ENCODE measurements around the gene FUS.
"Not testable (repeated sequence)": the region's sequence is repeated elsewhere in the genome, so short reads cannot be mapped to it uniquely, and the experiment has no call there.

FUS gene

DNA sequence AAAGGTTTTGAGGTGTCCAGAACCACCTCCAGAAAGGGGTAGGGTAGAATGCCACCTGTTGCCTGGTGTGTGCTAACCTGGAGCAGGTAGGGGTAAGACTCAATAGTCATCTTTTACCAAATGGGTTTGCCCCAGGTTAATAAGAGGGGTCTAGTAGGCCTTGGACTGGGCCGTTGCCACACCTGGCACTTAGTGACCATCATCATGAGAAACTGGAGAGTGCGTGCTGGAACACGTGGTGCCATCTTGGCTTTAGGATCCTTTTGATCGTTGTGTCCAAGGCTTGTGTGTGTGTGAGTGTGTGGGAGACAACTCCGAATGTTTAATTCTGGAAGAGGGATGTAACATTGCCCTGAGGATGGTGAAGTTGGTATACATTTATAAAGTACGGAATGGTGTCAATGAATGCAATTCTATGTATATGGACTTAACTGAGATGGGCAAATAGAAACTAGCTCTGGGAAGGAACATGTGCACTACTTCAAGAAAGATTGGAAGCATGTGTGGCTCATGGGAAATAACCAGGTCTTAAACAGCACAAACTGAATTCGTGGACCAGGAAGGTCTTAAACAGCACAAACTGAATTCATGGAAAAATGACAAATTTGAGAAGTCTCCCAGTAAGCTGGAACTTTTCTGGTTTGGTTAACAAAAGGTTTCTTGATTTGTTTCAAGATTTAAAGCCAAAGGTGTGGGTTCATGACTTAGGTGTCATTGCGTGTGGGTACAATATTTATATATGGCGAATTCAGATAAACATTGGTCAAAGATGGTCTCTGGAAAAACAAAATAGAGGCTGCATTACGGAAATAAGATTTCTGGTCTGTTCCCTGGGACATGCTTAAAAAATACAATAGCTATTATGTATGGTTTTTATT, 7.2 kb downstream of the FUS start:
- no peak for DNase-seq (ENCODE audit: low read depth)

DNA sequence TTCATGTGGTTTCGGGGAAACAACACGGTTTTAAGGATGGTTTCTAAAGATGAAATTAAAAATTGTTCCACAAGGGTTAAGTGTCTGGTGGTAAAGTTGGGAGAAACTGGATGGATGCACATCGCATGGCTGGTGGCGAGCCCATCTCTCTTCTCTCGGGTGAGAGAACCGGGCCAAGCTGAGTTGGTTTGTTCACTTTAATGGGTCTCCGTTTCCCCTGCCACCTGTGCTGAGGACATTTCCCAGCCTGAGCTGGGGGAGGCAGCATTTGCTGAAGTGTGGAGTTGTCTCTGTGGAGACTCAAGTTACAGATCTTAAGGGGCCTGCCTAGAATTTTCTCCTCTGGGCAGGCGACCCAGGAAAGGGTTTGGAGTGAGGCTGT, 7.9 kb downstream of the FUS start:
- DNase-seq (ENCODE audit: low read depth): no peak

DNA sequence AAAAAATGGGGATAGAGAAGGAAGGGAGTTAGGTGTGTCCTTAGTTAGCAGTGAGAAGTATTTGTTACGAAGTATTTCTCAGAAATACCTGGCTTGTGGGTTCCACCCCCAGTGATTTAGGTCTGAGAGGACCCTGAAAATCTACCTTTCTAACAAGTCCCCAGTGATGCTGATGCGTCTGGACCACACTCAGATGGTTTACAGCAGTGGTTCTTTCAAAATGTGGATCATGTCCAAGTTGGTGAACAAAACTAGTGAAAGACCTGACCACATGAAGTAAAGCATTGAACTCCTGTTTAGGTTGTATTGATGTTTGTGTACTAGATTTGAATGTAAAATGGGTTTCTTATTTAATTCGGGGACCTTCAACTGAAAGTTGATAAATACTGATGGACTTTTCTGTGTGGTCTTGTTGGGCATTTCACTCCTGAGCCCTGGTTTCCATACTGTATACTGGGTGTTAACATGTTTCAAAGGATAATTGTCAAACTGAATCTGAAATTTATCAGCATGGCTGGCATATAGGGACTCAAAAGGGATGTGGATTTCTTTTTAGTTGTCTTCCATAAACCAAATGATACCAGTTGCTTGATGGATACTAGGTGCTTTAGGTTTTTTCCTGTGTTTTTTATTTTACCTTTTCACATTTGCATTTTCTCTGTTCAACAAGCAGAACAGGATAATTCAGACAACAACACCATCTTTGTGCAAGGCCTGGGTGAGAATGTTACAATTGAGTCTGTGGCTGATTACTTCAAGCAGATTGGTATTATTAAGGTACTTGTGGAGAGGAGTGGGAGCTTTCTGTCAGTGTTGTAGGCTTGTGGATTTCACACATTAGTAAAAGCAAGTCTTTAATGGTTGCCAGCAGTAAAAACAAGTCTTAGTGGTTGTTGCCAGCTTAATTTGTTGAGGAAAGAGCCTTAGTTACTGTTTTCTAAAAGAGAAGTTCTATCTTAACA, 8.8 kb downstream of the FUS start:
- no peak for DNase-seq (ENCODE audit: low read depth)

DNA sequence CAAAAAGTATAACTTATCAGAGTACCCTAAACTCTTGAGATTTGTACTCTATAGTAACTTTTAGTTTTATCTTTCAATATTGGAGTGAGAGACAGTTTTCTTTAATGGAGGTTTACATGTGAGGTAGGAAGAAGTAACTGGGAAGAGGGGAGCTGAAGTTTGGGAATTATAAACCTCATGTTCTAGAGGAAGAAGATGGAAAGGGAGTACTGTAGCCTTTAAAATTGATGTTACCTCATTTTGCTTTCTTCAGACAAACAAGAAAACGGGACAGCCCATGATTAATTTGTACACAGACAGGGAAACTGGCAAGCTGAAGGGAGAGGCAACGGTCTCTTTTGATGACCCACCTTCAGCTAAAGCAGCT, 9.5 kb downstream of the FUS start:
- DNase-seq (ENCODE audit: low read depth): no peak

DNA sequence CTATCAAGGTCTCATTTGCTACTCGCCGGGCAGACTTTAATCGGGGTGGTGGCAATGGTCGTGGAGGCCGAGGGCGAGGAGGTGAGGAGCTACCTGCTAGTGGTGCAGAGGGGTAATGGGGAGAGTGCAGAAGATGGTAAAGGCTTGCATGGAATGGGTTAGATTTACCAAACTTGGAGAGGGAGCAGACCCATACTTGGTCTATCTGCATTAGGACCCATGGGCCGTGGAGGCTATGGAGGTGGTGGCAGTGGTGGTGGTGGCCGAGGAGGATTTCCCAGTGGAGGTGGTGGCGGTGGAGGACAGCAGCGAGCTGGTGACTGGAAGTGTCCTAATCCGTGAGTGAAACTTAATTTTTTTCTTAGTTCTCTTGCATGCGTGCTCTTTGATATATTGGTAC, 10.1 kb downstream of the FUS start:
- DNase-seq (ENCODE audit: low read depth): no peak

DNA sequence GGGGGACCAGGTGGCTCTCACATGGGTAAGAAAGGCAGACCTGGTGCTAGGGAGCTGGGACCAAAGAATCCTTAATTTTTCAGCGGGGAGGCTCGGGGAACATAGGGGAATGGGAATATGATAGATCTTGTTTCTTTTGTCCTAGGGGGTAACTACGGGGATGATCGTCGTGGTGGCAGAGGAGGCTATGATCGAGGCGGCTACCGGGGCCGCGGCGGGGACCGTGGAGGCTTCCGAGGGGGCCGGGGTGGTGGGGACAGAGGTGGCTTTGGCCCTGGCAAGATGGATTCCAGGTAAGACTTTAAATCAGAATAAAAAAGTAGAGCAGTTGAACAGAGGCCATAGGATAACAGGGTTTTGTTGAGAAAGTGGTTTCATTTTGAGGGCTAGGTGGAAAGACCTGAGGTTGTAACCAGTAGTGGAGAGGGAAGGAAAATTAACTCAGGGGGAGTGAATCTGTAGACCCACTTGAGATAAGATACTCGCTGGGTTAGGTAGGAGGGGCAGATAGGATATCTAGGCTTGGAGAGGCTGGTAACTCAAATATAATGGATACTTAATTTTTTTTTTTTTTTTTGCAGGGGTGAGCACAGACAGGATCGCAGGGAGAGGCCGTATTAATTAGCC, 11.0 kb downstream of the FUS start:
- DNase-seq (ENCODE audit: low read depth): no peak

DNA sequence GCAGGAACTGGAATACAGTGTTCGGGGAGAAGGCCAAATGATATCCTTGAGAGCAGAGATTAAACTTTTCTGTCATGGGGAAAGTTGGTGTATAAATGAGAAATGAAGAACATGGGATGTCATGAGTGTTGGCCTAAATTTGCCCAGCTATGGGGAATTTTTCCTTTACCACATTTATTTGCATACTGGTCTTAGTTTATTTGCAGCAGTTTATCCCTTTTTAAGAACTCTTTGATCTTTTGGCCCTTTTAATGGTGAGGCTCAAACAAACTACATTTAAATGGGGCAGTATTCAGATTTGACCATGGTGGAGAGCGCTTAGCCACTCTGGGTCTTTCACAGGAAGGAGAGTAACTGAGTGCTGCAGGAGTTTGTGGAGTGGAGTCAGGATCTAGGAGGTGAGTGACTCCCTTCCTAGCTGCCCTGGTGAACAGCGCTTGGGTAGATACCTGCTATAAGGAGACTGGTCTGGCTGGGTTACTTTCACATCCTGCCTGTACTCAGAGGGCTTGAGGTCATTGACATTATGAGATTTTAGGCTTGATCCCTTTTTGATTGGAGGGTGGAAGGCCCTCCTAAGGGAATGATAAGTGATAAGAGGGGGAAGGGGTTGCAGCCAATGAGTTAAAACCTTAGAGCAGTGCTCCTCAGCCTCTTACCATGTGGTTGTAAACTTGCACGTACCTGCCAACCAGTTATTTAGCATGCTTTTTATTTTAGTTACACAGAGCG, 11.9 kb downstream of the FUS start:
- DNase-seq (ENCODE audit: low read depth): no peak

DNA sequence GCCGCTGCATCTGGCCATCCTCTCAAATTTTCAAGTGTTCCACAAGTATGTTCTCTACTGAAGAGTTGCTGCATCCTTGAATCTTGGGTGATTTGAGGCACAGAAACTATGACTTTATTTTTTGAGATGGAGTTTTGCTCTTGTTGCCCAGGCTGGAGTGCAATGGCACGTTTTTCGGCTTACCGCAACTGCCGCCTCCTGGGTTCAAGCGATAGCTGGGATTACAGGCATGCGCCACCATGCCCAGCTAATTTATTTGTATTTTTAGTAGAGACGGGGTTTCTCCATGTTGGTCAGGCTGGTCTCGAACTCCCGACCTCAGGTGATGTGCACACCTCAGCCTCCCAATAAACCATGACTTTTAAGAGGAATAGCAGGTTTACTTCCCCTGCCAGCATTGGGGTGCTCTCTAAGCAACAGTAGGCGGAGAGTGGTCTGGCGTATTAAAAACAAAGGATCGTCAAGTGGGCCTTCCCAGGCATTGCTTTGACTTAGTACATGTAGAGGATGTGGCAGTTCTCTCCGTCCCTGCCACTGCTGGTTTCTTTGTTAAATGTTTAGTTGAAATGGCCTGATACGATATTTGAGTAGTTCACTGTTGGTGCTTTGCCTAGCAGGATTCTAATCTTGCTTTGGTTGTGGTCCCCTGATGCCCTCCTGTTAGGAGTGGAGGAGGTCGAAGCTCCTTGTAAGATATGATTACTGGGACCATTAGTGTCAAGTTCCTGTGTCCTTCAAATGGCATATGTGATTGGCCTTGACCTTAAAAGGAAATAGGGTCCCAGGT, 13.1 kb downstream of the FUS start:
- DNase-seq (ENCODE audit: low read depth): no peak

DNA sequence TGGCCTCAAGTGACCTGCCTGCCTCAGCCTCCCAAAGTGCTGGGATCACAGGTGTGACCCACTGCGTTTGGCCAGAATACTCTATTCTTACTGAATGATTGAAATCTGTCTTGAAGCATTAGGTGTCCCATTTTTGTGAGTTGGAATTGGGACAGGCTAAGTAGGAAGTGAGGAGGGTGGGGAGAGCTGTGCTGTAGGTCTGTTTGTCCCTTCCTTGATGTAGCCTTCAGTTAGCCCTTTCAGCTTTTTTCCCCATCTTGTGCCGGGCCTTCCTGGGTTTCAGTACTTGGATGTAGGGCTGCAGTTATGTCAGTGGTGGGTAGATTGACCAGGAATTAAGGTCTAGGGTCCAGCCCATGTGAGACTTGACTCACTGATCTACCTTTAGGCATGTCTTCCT, 13.9 kb downstream of the FUS start:
- DNase-seq (ENCODE audit: low read depth): no peak

DNA sequence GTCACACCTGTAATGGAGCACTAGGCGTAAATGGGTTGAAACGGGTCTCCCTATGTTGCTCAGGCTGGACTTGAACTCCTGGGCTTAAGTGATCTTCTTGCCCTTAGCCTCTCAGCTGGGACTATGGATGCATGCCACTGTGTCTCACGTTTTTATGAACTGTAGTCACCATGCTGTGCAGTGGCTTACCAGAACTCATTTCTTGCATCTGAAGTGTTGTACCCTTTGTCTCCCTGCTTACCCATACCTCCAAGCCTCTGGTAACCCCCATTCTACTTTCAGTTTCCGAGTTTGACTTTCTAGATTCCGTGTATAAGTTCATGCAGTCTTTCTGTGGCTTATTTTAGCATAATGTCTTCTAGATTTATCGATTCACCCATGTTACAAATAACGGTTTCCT, 15.0 kb downstream of the FUS start:
- DNase-seq (ENCODE audit: low read depth): no peak

DNA sequence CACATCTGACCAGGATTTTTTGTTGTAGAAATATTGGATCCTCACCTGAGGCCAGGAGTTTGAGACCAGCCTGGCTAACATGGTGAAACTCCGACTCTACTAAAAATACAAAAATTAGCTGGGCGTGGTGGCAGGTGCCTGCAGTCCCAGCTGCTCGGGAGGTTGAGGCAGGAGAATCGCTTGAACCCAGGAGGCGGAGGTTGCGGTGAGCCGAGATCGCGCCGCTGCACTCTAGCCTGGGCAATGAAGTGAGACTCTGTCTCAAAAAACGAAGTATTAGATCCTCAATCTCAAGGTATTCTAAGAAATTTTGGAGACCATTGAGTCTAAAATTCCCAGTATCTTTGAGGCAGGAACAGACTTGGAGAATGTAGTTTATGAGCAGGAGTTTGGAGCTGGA, 15.9 kb downstream of the FUS start:
- DNase-seq (ENCODE audit: low read depth): not testable (repeated sequence)

DNA sequence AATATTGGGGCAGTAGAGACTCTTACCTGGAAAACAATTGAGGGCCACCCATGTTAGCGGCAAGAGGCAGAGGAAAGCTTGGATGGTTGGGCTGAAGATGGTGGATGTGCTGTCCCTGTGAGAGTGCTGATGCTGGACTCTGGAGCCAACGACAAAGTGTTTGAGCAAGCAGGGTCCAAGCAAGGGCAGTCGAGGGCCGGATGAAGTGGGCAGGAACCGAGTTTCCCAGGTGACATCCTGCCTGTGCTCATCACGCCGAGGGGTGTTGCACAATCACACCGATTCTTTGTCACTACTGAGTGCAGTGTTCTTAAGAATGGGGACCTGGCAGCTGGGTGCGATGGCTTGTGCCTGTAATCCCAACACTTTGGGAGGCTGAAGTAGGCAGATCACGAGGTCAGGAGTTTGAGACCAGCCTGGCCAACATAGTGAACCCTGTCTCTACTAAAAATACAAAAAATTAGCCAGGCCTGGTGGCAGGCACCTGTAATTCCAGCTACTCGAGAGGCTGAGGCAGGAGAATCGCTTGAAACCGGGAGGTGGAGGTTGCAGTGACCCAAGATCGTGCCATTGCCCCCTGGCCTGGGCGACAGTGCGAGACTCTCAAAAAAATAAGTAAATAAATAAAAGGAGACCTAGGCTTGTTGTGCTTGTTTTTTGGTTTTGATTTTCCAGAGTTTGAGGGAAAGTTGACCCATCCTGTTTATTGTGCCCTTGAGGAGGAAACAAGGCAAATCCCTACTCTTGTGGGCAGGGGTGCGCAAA, 16.6 kb downstream of the FUS start:
- no peak for DNase-seq (ENCODE audit: low read depth)

DNA sequence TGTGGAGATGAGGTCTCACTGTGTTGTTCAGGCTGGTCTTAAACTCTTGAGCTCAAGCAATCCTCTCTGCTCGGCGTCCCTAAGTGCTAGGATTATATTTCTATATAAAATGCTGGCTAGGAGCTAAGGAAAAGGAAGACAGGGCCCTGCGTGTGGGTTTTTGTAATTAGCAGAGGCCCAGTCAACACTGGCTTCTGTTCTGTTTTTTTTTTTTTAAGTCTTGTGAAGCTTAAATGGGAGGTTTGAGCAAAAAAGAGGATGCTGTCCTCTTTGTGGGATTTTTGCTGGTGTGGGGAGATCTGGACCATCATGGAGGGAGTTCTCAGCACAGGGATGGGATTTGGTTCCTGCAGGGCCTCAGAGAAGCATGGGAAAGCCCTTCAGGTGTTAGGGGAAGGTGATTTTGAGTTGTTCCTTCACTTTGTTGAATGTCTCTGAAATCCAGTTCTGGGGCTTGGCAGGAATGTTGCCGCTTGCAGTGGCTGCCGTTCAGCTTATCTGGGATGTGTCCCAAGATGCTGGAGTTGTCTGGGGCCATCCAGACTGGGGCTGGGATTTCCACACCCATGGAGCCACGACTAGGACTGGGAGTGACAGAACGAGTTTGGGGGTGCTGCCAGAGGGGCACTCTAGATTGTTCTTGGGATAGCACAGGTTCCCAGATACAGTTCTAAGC, 18.4 kb downstream of the FUS start:
- DNase-seq (ENCODE audit: low read depth): no peak

DNA sequence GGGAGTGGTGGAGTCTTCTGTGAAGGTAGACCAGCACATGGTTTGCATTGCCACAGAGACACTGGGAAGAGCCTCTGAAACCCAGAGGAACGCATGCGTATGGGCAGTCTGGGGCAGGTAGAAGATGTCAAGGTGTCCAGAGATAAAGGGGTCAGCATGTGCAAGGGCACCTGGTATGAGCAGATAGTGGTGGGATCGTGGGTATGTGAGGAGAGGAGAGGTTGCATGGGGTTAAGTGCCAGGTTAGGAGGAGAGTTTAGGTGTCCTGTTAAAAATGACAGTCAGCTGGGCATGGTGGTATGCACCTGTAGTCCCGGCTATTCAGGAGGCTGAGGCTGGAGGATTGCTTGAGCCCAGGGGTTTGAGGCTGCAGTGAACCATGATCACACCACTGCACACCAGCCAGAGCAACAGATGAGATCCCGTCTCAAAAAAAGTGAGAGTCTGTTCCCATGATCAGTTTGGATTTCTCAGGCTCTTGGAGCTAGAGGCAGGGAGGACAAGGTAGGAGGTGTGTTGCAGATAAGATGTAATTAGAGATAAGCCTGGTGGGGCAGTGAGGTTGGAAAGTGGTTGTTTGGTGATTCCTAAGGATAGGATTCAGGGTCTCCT, 19.6 kb downstream of the FUS start:
- DNase-seq (ENCODE audit: low read depth): no peak

DNA sequence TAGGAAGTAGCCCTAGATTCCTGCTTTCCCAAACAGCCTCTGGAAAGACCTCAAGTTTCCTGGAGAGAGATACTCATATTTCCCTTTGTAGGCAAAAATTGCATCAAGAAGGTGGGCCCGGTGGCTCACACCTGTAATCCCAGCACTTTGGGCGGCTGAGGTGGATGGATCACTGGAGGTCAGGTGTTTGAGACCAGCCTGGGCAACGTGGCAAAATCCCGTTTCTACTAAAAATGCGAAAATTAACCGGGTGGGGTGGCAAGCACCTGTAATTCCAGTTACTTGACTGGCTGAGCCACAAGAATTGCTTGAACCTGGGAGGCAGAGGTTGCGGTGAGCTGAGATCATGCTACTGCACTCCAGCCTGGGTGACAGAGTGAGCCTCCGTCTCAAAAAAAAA, 20.2 kb downstream of the FUS start:
- DNase-seq (ENCODE audit: low read depth): not testable (repeated sequence)

DNA sequence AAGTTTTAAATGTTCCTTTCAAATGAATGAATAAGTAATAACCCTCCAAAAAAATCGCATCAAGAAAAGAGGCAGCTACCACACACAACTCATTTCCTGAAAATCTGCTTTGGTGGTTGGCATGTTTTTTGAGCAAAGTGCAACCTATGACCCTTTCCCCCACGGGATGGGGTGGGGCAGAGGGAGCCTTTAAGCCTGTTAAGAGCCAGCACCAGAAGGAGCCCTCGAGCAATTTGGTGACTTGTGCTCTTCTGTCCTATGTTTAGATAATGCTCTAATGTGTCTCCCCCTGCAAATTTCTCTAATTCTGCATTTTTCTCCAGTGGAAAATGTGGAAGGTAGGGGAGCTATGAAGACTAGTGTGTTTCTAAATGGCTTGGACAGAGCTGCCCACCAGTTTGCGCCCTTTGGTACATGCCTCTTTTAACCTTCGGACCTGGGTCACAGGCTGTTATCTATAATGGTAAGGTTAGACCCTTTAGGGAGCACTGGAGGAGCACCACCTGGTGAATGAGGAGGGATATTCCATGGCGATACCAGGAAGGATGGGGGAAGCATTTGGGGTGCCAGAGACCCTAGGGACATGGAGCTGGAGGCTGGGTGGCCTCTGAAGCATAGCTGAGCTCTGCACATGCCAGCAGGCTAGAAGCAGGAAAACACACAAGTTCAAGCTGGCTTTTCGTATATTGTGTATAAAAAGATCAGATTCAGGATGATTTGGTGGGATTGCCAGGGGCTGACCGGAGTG, 21.1 kb downstream of the FUS start:
- DNase-seq (ENCODE audit: low read depth): peak; percentile 14

DNA sequence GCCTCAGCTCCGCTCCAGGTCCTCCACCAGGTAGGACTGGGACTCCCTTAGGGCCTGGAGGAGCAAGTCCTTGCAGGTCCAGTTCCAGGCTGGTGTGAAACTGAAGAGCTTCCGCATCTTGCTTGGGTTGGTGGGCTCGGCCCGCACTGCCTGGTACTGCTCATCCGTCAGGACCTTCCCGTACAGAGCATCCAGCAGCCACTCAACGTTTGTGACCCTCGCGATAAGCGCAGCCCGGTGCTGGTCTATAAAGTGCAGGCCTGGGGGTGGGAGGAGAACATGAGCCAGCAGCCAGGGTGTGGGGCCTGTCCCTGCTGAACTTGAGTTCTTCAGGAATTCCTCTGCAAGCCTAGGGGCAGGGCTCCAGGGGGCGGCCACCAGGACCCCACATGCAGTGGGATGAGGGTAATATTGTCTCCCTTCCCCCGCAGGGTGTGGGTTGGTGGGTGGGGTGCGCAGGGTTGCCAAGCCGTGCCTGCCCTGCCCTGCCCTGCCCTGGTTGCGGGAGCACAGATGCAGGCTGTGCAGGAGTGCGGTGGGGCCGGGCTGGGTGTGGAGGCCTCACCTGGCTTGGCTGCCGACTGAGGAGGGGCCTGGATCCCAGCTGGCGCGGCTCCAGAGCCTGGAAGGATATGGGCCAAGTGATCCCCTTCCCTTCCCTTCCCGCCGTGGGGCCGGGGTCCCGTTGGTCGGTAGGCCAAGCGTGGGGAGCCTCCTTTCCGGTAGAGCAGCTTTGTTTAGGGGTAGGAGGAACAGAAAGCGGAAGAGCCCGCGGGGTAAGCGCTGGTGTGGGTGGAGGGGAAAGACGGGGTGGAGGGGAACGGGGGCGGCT, 21.9 kb downstream of the FUS start:
- DNase-seq (ENCODE audit: low read depth): peak; percentile 28

All from iris pigment epithelial cell (primary cell).